Forelimb muscle (tissue), 1 donor: Measurements from ENCODE around the gene CAMK2A. TPM values are rescaled to one million over a fixed set of nuclear protein-coding genes. Genes with fewer than 3 reads are reported as not detected.
"Not testable (repeated sequence)": the region's sequence is repeated elsewhere in the genome, so short reads cannot be mapped to it uniquely, and the experiment has no call there.

ENCODE experiments used
- DNase-seq: peaks from one replicate; pipeline ENCODE4 v3.0.0-alpha.2; 2013; ENCODE audit warnings: low read depth
- polyA plus RNA-seq: library from polyadenylated mRNA; unstranded; fragments of 120-200 nt; gene quantifications from one replicate; pipeline ENCODE4 v1.2.1, GENCODE V29; 2013; ENCODE audit not compliant: insufficient read length

Gene CAMK2A
- polyA plus RNA-seq, 1 donor: 96.2 TPM

DNA sequence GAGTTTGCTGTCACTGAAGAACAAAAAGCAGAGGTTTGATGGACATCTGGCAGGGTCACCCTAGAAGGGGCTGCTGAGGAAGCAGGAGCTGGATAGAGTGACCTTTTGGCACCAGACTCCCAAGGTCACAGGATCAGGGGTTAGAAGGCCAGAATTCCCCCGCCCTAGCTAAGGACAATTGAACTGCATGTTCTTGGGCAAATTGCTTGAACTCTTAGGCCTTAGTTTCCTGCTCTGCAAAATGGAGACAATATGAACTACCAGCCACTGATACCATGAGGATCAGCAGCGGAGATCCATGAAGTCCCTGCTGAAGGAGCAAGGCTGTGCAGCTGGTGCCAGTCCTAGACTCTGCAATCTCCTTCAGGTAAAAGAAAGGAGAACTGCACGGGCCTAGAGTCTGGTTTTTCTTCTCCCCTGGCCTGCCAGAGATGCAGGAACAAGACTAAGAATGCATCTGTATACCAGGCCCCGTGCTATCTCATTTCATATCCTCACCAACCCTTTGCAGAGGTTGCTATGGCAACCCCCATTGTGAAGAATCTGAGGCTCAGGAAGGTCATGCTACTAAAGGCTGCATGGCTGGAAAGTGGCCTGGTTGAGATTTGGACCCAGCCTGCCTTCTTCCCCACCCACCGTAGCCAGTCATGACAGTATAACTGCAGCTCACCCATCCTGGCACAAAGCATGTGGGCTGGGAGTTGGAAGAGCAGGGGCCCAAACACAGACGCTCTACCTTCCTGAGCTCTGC is 33.7 kb downstream of the CAMK2A start:
- no peak for DNase-seq

DNA sequence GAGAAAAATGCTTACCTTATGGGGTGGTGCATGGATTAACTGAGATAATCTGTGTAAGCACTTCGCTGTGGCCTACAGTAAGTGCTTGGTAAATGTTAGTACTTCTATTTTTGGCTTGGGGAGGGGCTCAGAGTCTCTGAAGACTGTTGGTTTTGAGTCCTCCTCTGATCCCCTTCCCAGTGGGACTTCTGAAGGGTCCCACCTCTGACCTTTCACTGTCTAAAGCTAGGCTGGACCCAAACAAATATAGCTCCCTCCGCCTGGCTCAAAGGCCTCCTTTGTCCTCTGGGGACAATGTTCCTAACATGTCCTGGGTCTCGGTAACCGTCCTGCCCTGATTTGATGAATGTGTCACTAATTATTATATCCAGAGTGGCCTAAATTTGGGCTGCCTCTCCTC is 34.8 kb downstream of the CAMK2A start:
- DNase-seq: no peak

GRCh38 chr5:150254363-150254762 is 35.2 kb downstream of the CAMK2A start:
- DNase-seq: no peak

DNA sequence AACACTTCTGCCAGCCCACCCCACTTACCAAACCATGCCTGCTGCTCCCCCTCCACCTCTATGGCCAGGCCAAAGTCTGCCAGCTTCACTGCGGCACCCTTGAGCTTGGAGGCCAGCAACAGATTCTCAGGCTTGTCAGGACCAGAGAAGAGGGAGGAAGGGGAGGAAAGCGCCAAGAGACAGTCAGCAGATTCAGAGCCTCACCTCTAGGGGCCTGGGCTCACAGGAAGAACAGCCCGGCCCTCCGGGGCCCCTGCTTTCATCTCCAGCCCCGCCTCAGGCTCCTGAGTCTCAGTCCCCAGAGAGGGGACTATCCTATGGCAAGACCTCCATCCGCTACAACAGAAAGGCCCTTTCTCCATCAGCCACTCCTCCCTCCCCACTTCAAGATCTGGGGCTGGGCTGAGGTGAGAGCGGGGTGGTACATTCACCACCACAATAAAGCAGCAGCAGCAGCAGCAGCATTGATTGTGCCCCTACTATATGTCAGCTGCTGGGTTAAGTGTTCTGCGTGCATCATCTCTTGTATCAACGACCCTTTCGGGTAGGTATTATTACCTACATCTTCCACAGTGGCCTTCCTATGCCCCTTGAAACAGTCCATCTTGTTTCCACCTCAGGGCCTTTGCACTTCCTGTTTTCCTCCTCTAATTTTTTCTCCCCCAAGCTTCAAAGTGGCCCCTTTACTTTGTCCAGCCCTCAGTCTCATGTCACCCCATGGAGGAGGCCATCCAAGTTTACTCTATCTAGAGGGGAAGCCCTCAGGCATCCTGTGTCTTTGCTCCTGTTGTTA is 36.0 kb downstream of the CAMK2A start:
- DNase-seq: no peak

DNA sequence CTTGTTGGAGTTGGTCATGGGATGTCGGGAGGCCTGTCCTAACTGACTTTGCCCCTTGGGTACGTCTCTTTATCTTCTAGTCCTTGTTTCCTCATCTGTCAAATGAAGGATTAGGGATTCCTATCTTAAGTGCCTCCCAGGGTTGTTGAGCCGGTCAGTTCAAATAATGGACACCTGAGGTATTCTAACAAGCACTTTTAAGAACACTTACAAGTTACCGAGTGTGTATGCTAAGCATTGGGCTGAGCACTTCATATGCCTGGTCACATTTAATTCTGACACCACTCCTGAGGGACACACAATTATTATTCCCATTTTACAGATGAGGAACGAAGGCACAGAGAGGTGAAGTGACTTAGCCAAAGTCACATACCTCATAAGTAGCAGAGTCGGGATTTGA is 37.1 kb downstream of the CAMK2A start:
- no peak for DNase-seq

- DNase-seq: no peak
These were observed 38.1 kb downstream of the CAMK2A start for GRCh38 chr5:150251504-150251903.

- DNase-seq: no peak
These were observed 39.8 kb downstream of the CAMK2A start for GRCh38 chr5:150249744-150250143.

DNA sequence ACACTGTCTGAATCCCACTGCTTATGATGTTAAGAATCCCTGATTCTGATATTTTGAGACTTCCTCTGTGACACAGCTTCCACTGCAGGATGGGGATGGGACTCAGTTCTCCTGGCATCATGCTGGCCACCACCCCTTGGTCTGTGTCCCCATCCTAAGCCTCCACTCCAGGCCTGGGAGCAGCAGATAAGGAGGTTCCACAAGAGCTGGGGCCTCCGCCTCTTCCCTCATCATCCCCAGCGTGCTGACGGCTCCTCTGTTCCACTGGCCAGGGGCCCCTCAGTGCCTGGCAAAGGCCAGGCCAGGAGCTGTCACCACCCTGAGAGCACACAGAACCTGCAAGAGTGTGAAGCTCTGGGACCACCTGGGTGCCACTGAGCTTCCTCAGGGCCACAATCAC is 40.6 kb downstream of the CAMK2A start:
- DNase-seq: no peak

DNA sequence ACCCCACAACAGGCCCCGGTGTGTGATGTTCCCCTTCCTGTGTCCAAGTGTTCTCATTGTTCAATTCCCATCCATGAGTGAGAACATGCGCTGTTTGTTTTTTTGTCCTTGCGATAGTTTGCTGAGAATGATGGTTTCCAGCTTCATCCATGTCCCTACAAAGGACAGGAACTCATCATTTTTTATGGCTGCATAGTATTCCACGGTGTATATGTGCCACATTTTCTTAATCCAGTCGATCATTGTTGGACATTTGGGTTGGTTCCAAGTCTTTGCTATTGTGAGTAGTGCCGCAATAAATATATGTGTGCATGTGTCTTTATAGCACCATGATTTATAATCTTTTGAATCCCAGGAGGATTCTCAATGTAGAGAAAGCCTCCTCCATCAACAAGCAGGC is 41.1 kb downstream of the CAMK2A start:
- DNase-seq: not testable (repeated sequence)

- no peak for DNase-seq
These were observed 41.8 kb downstream of the CAMK2A start for GRCh38 chr5:150247726-150248125.

DNA sequence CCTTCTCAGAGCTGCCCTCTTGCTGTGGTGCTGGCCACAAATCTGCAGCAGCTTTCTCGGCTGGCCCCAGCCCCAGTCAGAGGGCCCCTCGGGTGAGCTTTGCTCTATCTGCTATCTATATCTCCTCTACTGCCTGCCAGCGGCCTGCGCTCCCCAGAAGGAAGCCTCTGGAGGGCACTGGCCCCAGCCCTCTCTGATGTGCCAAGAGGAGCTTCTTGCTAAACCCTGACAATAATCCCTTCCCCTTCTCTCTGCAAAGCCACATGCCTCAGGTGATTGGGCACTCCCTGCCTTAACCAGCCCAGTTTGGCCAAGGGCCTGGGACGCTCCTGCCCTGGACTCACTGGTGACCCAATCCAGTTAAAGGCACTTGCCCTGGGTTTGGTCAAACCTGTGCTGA is 42.7 kb downstream of the CAMK2A start:
- DNase-seq: no peak

- DNase-seq: no peak
These were observed 43.1 kb downstream of the CAMK2A start for GRCh38 chr5:150246429-150246828.

DNA sequence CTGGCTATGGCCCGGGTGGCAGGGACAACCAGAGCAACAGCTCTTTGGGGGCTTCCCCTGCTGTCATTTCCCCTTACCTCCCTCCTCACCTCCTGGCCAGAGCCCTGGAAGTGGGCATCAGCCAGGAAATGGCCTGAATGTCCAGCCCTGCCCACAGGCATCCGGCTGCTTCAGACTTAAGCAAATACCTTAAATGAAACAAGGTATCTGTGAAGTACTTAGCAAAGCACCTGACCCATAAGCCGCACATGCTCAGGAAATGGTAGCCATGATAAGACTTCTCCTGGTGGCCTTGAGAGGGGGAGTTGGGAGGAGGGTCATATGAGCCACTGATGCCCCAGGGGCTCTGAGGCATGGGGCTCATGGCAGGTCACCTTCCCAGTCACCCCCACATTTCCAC is 43.8 kb downstream of the CAMK2A start:
- DNase-seq: no peak

DNA sequence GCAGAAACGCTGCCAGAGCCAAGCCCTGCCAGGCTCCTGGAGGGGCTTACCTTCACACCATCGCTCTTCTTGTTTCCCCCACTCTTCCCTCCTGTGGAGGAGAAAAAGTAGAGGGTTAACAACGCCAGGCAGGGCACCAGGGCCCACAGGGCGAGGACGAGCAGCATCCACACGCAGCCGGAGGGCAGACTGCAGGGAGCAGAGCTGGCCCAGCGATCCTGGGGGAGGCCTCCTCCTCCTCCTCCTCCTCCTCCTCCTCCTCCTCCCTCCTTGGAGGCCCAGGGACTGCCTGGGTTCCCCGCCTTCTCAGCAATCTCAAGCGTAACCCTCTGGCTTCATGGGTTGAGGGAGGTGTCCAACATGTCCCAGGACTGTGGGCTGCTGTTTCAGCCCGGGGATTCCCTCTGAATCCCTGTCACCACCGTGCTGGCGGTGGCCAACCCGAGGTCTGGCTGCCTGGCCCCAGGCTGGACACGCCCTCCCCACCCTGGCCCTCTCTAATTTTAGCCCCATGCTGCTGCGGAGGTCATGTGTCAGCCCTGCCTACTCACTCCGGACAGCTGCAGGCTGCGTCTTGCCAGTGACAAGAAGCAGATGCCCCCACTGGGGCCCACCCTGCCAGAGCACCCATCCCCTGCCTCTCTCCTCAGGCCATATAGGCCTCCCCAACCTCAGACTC is 44.3 kb downstream of the CAMK2A start:
- DNase-seq: no peak

DNA sequence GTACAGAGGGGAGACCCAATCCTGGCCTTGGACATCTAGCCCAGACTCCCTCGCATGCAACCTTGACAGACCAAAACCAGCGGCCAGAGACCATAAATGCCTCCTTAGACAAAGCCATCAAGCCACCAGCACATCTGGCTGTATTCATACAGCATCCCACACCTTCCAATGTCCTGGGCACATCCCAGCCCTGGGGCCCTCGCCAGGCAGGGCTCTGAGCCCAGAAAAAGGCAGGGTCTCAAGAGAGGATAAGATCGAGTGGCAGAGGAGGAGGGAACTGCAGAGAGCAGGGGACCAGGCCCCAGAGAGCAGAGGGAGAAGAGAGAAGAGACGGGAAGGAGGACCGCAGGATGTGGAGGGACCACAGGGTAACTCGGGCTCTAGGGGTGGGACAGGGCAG is 45.4 kb downstream of the CAMK2A start:
- no peak for DNase-seq

DNA sequence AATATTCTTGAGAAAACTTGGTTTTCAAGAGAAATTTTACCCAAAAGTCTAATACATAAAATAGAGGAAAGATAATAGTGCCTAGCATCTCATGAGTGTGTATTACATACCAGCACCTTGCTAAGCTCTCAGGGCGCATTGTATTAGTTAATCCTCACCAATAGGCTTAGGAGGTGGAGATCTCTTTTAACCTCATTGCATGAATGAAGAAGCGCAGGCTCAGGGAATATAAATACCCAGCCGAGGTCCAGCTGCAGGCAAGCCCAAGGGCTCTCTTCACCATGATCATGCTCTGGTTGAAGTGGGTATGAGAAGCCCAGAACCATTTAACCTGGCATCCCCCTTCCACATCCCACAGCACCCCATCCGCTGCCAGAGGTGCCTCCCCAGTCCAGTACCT is 46.0 kb downstream of the CAMK2A start:
- no peak for DNase-seq

GRCh38 chr5:150242251-150242894 is 47.2 kb downstream of the CAMK2A start:
- DNase-seq: no peak

DNA sequence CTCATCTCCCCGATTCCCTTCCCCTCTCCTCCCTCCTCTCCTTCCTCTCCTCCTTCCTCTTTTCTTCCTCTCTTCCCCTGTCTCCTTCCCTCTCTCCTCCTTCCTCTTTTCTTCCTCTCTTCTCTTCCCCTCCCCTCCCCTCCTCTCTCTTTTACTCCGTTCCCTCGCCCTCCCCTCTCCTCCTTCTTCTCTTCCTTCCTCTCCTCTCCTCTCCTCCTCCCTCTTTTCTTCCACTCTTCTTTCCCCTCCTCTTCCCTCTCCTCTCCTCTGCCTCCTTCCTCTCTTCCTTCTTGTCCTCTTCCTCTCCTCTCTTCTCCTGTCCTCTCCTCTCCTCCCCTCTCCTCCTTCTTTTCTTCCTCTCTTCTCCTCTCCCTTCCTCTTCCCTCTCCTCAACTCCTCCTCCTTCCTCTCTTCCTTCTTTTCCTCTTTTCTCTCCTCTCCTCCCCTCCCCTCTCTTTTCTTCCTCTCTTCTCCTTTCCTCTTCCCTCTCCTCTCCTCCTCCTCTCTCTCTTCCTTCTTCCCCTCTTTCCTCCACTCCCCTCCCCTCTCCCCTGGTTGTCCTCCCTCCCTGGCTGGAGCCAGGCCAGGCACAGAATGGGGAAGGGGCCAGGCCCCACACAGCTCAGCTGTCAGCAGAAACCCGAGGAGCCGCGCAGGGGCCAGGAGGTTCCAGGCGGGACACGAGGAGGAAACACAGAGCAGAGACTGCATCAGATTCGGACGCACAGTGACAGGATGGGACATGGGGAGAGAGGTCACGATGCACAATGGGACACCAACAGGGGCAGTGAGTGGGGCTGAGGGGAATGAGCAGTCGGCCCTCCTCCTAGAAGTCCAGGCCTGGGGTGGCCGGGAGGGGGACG is 48.0 kb downstream of the CAMK2A start:
- DNase-seq: no peak

DNA sequence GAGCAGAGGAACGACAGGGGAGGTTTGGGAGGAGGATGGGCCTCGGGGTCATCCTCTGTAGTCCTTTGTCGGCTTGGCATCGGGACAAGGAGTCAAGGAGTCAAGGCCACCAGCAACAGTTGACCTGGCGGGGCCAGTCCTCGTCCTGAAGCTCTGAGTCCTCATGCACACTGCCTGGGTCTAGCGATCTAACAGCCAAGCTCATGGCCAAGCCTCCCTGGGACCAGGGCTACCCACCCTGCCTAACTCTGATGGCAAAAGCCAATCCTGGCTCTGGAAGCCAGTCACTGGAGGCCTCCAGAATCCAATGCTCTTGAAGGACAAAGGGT is 49.8 kb downstream of the CAMK2A start:
- no peak for DNase-seq

GRCh38 chr5:150239099-150239793 is 50.3 kb downstream of the CAMK2A start:
- DNase-seq: no peak

GRCh38 chr5:150238646-150239045 is 50.9 kb downstream of the CAMK2A start:
- no peak for DNase-seq
